GM21515 (cell line): ENCODE measurements around the gene IDI2.
"Not testable (repeated sequence)": the region's sequence is repeated elsewhere in the genome, so short reads cannot be mapped to it uniquely, and the experiment has no call there.

Experiments
- ATAC-seq: cut with Tn5 transposase; IDR thresholded peaks from one replicate; pipeline ENCODE4 v1.9.1; 2021; ENCODE audit not compliant: unreplicated experiment

Gene IDI2

DNA sequence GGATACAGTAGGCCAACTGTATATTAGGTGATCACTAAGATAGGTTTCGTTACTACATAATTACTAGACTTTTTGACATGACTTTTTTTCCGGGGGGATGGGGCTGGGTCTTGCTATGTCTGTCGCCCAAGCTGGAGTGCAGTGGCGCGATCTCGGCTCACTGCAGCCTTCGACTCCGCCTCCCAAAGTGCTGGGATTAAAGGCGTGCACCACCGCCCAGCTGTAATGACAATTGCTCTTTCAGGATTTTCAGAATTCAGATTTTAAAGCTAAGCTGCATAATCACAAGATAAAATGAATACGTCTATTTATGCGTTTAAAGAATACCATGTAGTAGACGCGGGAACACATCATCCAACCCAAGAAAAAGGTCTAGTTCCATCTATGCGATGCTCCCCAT is 22.3 kb upstream of the IDI2 start:
- ATAC-seq, result no peak

DNA sequence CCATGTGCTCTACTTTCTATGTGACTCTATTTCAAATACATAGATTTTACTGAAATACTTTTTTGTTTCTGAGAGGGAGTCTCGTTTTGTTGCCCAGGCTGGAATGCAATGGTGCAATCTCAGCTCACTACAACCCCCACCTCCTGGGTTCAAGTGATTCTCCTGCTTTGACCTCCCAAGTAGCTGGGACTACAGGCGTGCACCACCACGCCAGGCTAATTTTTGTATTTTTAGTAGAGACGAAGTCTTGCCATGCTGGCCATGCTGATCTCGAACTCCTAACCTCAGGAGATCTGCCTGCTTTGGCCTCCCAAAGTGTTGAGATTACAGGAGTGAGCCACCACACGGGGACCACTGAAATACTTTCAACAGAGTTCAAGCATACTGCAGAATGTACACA is 19.8 kb upstream of the IDI2 start:
- no peak for ATAC-seq

DNA sequence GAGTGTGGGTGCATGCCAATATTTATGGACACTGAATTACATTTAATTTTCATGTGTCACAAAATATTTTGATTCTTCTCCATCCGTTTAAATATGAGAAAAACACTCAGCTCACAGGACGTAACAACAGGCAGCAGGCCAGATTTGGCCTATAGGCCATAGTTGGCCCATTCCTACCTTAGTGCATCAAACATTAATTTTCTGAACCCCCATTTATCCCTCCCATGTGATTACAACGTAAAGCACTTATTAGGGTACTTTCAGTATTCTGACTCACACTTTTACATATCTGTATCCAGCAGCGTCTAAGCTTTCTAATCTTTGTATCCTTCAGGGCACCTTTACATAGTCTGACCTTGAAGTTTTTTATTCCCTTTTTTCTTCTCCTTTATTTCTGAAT is 19.3 kb upstream of the IDI2 start:
- ATAC-seq, result no peak

DNA sequence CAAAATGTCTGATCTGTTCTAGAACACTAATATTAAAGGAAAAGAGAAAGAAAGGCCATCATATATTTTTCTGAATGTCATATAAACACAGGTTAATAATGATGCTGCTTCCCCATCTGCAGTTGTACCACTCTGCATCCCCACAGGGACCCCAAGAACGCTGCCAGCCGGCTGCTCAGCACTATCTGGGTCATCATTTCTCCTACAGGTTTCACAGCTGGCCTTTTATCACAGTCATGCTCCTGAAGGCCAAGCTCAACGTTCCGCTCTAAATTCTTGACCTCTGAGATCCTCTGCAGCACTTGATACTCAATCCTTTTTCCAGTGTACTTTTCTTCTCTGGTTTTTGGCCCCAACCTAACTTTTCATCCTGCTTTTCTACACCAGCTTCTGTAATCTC is 18.5 kb upstream of the IDI2 start:
- ATAC-seq, result no peak

DNA sequence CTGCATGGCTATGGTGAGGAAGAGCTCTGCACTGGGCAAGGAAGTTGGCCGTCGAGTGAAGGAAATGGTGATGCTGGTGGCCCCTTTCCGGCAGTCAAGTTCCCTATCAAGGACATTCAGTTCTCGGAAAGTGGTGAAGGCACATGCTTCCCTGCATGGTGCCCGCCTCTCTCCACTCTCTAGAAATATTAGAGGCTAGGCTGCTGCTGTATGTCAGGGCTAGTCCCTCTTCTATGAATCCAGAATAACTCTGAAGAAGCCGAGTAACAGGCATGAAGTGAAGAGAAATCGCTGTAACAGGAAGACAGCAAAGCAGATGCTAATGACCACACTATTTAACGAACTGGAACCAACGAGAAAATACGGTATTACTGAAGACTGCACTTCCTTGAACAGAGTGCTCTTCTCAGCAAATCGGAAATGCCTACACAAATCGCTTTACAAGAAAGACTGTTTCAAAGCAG is 17.9 kb upstream of the IDI2 start:
- ATAC-seq, result peak; percentile 55

DNA sequence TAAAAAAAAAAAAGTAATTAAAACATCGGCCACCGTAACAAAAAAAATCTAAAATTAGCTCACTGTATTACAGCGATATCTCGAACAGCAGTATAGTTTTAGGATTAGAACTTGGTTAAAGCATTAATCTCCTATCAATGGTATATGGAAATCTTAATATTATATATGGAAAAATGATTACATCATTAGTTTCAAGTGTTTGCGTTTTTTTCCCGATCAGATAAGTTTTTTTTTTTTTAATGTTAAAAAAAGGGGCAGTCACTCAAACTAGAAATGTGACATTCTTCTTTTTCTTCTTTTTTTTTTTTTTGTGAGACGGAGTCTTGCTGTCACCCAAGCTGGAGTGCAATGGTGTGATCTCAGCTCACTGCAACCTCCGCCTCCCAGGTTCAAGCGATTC is 15.9 kb upstream of the IDI2 start:
- no peak for ATAC-seq

DNA sequence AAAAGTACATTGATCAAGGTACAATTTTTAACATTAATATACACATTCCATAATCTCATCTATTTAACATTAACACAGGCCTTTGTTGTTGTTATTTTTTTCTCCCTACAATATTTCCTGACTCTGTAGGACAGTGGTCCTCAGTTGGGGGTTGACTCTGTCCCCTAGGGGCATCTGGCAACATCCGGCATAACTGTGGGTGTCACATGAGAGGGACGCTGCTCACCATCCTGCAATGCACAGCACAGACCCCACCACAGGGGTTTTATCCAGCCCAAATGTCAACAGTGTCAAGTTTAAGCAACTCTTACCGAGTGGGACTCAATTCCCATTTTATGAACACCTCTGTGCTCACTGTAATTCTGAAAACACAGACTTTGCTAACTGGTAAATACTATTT is 14.5 kb upstream of the IDI2 start:
- no peak for ATAC-seq

DNA sequence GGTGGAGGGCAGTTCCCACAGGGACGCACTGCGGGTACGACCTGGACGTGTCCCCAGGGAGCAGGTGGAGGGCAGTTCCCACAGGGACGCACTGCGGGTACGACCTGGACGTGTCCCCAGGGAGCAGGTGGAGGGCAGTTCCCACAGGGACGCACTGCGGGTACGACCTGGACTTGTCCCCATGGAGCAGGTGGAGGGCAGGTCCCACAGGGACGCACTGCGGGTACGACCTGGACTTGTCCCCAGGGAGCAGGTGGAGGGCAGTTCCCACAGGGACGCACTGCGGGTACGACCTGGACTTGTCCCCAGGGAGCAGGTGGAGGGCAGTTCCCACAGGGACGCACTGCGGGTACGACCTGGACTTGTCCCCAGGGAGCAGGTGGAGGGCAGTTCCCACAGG is 13.1 kb upstream of the IDI2 start:
- ATAC-seq, result not testable (repeated sequence)

DNA sequence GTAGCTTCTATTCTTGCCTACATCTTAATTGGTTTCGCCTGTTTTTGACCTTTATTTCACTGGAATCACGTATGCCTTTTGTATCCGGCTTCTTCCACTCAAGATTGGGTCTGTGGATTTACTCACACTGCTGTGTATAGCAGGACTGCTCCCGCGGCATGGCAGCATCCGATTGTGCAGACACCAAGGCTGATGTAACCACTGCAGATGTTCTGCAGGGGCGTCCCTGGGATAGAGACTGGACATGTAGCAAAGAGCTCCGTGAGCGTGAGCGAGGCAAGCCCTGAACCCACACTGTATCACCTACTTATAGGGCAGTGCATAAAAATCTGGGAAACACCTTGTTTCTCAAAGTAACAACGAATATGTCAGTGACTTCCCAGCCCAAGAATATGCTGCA is 11.4 kb upstream of the IDI2 start:
- no peak for ATAC-seq

DNA sequence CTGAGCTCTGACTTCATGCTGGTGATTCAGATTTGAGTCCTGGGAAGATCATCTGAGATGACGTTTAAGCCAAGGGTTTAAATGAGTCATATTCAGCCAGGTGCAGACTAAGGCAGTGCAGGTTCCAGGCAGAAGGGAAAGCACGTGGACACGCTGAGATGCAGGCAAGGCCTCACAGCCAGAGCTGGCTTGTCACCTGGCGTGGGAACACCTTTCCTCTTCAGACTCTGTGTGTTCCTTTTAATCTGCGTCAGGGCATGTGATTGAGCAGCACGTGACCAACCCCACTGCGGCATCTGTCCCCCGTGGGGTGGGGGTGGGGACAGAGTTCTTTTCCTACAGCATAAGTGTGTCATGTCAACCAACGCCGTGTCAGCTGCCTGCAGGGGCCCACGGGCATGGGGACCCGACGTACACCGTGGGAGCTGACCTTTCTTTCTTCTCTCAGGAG is 10.7 kb upstream of the IDI2 start:
- ATAC-seq, result peak; percentile 71

DNA sequence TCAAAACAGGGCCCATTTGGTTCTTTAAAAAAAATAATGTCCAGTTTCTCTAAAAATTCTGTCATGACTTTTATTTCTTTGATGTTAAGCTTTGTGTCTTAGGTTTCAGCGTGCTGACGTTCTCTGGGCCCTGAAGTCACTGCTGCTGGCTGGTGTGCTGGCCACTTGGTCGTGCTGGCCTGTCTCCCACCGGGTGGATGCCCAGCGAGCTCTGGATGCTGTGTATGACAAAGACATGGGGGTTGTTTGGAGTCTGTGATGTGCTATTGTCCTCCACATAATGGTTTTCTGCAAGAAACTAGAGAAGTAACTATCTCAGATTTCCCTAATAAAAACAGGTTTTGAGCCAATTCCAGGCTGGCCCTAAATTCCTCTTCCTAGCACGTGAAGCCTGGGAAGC is 9.5 kb upstream of the IDI2 start:
- no peak for ATAC-seq

DNA sequence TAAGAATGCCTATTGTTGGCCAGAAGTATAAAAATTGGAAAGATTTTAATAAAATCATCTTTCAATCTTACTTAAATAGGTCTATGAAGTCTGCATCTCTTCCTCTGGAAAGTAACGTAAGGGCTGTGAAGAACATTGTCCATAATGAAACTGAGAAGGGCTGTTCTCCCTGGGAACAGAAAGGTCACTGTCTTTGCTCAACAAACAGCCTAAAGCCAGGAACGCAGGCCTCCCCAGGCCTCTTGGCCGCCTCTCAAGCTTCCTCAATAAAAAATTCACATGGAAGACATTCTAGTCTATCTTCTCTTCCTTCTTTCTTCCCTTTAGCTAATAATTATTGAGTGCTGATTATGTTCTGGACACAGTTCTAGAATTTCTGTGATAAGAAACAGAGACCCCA is 9.1 kb upstream of the IDI2 start:
- ATAC-seq, result no peak

DNA sequence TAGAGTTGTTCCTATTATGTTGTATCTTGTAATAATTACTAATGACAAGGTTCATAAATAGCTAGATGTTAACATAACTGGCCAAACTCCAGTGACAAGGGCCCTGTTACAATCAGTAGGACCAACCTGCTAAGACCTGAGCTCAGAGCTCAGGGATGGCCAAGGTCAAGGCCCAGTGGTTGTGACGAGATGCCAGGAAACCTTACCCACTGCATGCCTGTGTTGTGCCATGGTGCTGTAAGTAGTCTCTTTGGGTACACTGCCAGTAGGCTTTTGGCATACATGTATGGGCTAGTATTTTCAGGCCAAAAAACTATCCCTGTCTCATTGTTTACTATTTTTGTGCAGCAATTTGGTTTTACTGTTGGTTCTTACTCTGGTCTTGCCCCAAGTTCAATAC is 7.9 kb upstream of the IDI2 start:
- no peak for ATAC-seq

DNA sequence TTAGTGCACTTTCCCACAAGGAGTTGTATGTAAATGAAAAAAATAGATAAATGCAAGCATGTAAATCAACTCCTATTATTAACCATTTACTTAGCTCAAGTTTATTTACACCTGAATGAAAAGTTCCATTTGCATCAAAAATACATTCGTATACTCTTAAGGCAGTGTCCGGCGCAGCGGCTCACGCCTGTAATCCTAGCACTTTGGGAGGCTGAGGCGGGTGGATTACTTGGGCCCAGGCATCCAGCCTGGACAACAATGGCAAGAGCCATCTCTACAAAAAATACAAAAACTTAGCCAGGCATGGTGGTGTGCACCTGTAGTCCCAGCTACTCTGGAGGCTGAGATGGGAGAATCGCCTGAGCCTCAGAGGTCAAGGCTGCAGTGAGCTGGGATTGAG is 4.2 kb upstream of the IDI2 start:
- no peak for ATAC-seq

DNA sequence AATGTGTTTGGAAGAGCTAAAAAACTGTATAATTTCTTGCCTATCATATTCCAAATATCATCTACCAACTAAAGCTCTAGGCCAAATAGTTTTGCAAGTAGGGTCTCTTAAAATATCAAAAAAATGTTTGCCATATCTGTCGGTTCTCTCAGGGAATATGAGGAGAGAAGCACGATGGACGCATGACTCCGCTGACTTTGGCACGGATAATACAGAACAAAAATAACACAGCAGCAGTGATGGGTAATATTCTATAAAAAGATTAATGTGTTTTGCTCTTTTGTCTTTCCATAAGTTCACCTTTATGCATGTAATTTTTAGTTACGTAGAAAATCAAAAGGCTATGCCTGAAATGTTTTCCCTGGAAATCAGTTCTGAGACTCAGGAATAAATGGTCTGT is 919 bp upstream of the IDI2 start:
- no peak for ATAC-seq

DNA sequence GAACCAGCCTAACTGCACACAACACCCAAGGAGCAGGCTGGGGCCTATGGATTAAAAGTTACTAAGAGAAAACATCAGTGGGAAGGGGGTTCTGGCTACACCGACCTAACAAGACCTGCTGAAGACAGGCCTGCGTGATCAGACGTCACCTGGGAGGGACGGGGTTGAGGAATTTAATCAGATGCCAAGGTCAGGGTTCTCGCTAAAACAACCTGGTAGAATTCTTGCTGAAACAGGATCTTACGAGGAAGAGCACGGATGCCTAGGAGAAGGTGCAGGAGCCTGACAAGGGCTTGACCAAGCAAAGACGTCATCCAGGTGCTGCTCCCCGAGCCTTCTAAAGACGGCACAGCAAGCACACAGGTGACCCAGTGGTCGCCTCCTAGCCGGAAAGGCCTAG is 1.6 kb downstream of the IDI2 start:
- no peak for ATAC-seq

DNA sequence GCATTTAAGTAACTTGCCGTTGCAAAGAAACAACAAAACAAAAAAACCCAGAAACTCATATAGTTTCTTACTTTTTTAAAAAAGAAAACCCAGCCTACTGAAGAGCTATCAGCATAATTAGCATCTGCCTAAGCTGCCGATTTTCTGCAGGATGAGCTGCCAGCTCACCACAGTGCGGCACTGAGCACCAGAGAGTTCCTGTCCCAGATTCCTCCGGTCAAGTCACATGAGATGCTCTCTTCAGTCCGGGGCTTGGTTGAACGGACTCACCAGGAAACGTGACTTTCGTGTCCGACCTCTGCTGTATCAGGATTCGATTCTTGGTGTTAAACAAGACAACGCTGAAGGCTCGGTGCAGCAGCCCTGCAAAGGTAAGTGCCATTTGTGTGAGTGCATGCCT is 3.2 kb downstream of the IDI2 start:
- ATAC-seq, result no peak

DNA sequence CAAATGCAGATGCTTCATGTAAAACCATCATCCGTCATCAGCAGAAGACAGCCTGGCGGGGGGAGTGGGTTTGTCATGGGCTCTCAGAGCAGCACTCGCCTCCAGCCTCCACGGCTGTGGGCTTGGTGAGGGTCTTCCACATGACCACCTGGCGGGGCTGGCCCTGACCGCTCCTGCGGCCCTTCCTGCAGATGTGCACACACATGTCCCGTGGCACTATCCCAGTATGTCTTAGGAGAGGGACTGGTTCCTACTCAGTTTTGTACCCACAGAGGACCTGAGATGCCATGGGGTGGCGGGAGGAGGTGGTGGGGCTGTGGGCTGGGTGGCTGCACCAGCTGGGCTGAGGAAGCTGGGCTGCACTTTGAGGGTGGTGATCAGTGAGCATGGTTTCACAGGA is 4.7 kb downstream of the IDI2 start:
- no peak for ATAC-seq

DNA sequence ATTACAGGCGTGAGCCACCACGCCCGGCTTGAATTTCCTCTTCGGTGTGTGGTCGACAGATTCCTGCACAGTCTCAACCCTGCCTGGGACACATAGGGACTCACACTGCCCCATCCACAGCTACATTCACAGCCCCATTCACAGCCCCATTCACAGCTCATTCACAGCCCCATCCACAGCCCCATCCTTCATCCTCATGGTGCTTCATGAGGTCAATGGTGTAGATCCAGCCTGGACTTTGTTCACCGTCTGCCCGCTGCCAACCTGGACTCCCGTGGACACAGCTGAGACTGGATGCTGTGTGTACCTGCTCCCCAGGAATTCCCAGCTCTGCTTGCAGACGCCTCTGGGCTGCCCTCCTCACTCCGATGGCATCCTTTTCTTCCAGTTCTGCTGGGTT is 5.2 kb downstream of the IDI2 start:
- ATAC-seq, result no peak

DNA sequence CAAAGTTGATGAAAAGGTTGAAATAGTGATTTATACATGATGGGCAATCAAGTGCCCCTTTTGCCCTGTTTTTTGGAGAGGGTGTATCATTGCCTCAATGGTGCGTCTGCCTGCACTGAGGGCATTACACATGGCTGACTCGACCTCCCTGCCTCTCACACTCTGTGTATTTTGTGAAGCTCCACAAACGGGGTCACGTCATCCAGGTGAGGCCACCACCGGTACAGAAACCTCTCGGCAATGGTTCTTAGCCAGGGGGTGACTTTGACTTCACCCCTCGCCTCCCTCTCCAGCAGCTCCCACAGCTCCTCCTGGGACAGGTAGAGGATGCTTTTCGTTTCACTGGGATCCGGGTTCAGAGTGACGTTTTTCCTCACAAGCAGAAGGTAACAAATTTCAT is 6.3 kb downstream of the IDI2 start:
- ATAC-seq, result no peak

DNA sequence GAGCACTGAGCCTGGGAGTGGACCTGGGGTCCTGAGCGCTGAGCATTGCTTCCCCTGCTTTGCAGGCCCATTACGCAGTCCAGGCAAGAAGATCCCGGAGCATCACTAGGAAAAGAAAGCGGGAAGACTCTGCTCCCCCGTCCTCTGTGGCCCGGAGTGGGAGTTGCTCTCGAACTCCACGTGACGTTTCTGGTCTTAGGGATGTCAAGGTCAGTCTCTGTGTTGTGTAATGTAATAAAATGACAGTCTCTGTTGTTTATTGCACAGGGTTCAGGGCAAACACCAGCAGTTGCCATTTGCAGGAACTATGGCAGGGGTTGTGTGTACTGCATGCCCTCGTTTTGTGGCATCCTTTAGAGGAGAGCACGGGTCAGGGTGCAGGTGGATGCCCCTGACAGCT is 10.0 kb downstream of the IDI2 start:
- ATAC-seq, result no peak

DNA sequence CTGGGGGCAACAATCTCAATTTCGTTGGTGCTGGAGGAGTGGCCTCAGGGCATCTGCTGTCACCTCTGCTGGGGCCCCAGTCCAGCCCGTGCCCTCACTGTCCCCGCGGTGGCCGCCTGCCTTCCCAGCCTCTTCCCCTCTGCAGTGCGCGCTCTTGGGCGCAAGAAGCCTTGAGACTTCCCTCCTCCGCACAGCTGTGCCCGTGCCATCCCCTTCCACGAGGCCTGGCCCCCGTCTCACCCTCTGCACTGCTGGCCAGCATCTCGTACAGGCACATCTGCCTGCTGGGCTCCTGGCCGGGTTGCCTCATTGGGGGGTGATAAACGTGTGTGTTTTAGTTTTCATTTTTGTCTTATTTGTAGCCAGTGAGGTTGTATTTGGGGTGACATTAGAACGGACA is 14.0 kb downstream of the IDI2 start:
- no peak for ATAC-seq

DNA sequence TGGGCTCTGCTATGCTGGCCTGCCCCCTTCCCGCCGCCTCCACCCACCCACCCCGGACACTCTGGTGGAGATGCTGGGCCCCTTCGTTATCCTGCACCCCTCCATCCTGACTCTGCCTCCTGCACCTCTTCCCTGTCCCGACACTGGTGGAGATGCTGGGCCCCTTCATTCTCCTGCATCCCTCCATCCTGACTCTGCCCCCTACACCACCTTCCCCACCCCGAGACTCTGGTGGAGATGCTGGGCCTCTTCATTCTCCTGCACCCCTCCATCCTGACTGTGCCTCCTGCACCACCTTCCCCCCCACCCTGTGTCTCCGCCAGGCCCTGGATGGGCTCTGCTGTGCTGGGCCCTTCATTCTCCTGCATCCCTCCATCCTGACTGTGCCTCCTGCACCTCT is 15.0 kb downstream of the IDI2 start:
- ATAC-seq, result no peak

DNA sequence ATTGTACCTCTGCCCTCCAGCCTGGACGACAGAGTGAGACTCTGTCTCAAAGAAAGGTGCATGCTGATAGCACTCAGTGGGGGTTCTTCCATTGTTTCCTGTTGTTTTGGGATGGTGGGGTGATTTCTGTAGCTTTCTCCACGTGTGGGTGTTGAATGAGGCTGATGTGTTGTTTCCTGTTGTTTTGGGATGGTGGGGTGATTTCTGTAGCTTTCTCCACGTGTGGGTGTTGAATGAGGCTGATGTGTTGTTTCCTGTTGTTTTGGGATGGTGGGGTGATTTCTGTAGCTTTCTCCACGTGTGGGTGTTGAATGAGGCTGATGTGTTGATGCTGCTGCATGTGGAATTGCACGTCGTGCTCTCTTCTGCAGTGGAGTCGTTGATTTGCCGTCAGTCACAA is 15.7 kb downstream of the IDI2 start:
- ATAC-seq, result not testable (repeated sequence)
